ENCODE results near the gene AJAP1. TPM values are rescaled to one million over a fixed set of nuclear protein-coding genes. Genes with fewer than 3 reads are reported as not detected.
"Not testable (repeated sequence)": the region's sequence is repeated elsewhere in the genome, so short reads cannot be mapped to it uniquely, and the experiment has no call there.

AJAP1 gene
- total and polyA plus RNA-seq, 7 donors = 0.04 to 0.95 (median 0.55) TPM; not detected in 1

GRCh38 chr1:4662168-4662567 lies 7.8 kb downstream of the AJAP1 start:
- H3K27ac ChIP-seq = no peak overlapping the region
- TF ChIP-seq, protein P1, sequence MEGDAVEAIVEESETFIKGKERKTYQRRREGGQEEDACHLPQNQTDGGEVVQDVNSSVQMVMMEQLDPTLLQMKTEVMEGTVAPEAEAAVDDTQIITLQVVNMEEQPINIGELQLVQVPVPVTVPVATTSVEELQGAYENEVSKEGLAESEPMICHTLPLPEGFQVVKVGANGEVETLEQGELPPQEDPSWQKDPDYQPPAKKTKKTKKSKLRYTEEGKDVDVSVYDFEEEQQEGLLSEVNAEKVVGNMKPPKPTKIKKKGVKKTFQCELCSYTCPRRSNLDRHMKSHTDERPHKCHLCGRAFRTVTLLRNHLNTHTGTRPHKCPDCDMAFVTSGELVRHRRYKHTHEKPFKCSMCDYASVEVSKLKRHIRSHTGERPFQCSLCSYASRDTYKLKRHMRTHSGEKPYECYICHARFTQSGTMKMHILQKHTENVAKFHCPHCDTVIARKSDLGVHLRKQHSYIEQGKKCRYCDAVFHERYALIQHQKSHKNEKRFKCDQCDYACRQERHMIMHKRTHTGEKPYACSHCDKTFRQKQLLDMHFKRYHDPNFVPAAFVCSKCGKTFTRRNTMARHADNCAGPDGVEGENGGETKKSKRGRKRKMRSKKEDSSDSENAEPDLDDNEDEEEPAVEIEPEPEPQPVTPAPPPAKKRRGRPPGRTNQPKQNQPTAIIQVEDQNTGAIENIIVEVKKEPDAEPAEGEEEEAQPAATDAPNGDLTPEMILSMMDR (IDR thresholded peaks at IDR 0.05) = no peak
- TF ChIP-seq EP300 (IDR thresholded peaks at IDR 0.05) (no peak), POLR2AphosphoS5 (IDR thresholded peaks at IDR 0.05) (no peak), POLR2A (IDR thresholded peaks at IDR 0.05) (no peak)
- intact Hi-C loops (cut with DNase I) = no loop called here
- 81 to 87% methylated on average over 13 of the region's 13 CpGs for WGBS, 2 donors
- no peaks in the 10 kb centered on the region for H3K4me1 ChIP-seq
- DNase-seq = no peak
- no peaks in the 10 kb centered on the region for H3K9me3 ChIP-seq
- H3K36me3 ChIP-seq = no peaks in the 10 kb centered on the region
- H3K4me3 ChIP-seq = no peak overlapping the region
- H3K27me3 ChIP-seq = peaks cover 0 to 45% (median 21%) of the 10 kb centered on the region in 3 donors

DNA sequence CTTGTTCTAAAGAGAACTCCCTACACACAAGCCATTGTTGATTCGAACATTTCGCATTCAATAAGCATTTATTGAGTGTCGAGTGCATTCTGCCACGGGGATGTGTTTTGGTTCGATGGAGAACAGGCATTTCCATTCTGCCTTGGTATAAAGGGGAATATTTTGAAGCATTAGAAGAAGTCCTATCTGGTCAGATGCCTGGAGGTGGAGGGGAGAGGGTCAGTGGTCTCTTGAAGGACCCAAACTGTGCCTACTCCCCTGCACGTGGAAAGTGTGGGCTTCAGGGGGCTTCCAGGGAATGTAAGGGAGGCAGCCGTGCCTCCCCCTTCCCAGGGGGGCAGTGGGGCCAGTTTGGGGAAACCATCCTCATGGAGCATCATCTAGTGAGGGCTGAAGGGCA lies 8.3 kb downstream of the AJAP1 start:
- TF ChIP-seq EP300 (IDR thresholded peaks at IDR 0.05) (no peak), POLR2AphosphoS5 (IDR thresholded peaks at IDR 0.05) (no peak), POLR2A (IDR thresholded peaks at IDR 0.05) (no peak)
- TF ChIP-seq, protein P1 (IDR thresholded peaks at IDR 0.05) = no peak
- WGBS, 2 donors = 83% methylated on average over 7 of the region's 7 CpGs
- no peak overlapping the region for H3K4me3 ChIP-seq
- no peaks in the 10 kb centered on the region for H3K4me1 ChIP-seq
- H3K9me3 ChIP-seq = no peaks in the 10 kb centered on the region
- intact Hi-C loops (cut with DNase I) = no loop called here
- H3K27ac ChIP-seq = no peak overlapping the region
- H3K27me3 ChIP-seq = peaks cover 0 to 40% (median 17%) of the 10 kb centered on the region in 3 donors
- no peaks in the 10 kb centered on the region for H3K36me3 ChIP-seq
- DNase-seq = no peak

DNA sequence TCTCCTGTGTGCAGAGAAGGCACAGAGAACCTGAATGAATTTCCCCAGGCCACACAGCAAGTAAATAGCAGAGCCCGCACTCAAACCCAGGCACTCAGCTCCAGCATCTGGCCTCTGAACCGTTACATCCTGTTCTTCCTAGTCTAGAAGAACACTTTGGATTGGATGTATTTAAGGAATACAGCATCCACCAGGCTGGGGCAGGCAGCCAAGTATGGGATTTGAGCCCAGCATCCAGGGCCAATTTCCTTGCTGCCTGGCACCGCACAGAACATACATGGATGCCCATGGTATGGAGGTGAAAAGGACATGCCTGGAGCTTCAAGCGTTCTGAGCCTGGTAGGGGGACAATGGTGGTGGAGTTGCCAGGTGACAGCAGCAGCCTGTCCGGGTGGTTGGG lies 9.7 kb downstream of the AJAP1 start:
- intact Hi-C loops (cut with DNase I) = no loop called here
- Histone ChIP-seq H3K9me3 (no peaks in the 10 kb centered on the region), H3K4me3 (no peak overlapping the region), H3K27me3 (peaks cover 0 to 26% (median 5%) of the 10 kb centered on the region in 3 donors), H3K36me3 (no peaks in the 10 kb centered on the region), H3K27ac (no peak overlapping the region), H3K4me1 (no peaks in the 10 kb centered on the region)
- TF ChIP-seq, protein P1 (IDR thresholded peaks at IDR 0.05) = no peak
- TF ChIP-seq POLR2AphosphoS5 (IDR thresholded peaks at IDR 0.05) = no peak
- TF ChIP-seq POLR2A (IDR thresholded peaks at IDR 0.05) = no peak
- no peak for TF ChIP-seq EP300 (IDR thresholded peaks at IDR 0.05)
- 77 to 78% methylated on average over 5 of the region's 5 CpGs for WGBS, 2 donors
- DNase-seq = no peak

- Histone ChIP-seq H3K27ac (no peak overlapping the region), H3K4me3 (no peak overlapping the region), H3K4me1 (no peaks in the 10 kb centered on the region), H3K27me3 (peaks cover 0 to 21% (median 5%) of the 10 kb centered on the region in 3 donors), H3K36me3 (no peaks in the 10 kb centered on the region), H3K9me3 (no peaks in the 10 kb centered on the region)
- TF ChIP-seq, protein P1 (IDR thresholded peaks at IDR 0.05) = no peak
- TF ChIP-seq POLR2AphosphoS5 (IDR thresholded peaks at IDR 0.05) (no peak), EP300 (IDR thresholded peaks at IDR 0.05) (no peak), POLR2A (IDR thresholded peaks at IDR 0.05) (no peak)
- no peak for DNase-seq
- 75 to 80% methylated on average over 8 of the region's 8 CpGs for WGBS, 2 donors
- intact Hi-C loops (cut with DNase I) = no loop called here
These were observed 10.2 kb downstream of the AJAP1 start for GRCh38 chr1:4664606-4665005.

- Histone ChIP-seq H3K27ac (no peak overlapping the region), H3K27me3 (peaks cover 0 to 12% (median 5%) of the 10 kb centered on the region in 3 donors), H3K36me3 (no peaks in the 10 kb centered on the region), H3K9me3 (no peaks in the 10 kb centered on the region), H3K4me1 (no peaks in the 10 kb centered on the region), H3K4me3 (no peak overlapping the region)
- DNase-seq = no peak
- intact Hi-C loops (cut with DNase I) = no loop called here
- 78 to 80% methylated on average over 9 of the region's 9 CpGs for WGBS, 2 donors
- TF ChIP-seq POLR2A (IDR thresholded peaks at IDR 0.05) = no peak
- TF ChIP-seq, protein P1 (IDR thresholded peaks at IDR 0.05) = no peak
- no peak for TF ChIP-seq POLR2AphosphoS5 (IDR thresholded peaks at IDR 0.05)
- TF ChIP-seq EP300 (IDR thresholded peaks at IDR 0.05) = no peak
These were observed 11.0 kb downstream of the AJAP1 start for GRCh38 chr1:4665456-4665855.

- H3K36me3 ChIP-seq; H3K27ac ChIP-seq; H3K27me3 ChIP-seq; H3K9me3 ChIP-seq; H3K4me3 ChIP-seq; H3K4me1 ChIP-seq; DNase-seq; intact Hi-C loops (cut with DNase I): not testable (repeated sequence)
- WGBS, 2 donors = 87 to 89% methylated on average over 19 of the region's 19 CpGs
These were observed 12.3 kb downstream of the AJAP1 start for GRCh38 chr1:4666683-4667082.

Measured in sigmoid colon (tissue), 7 donors.